Neural cell (in vitro differentiated cells): Measurements from ENCODE around the gene RABL6. TPM values are rescaled to one million over a fixed set of nuclear protein-coding genes. Genes with fewer than 3 reads are reported as not detected.
"Not testable (repeated sequence)": the region's sequence is repeated elsewhere in the genome, so short reads cannot be mapped to it uniquely, and the experiment has no call there.

Experiments
- H2AFZ ChIP-seq: fragments of 200-600, 300-800 bp; sonication (generic), shearing (Covaris generic); 2 replicates; pipeline ENCODE4 v1.6.0; 2014; ENCODE audit warnings: low read depth, mild to moderate bottlenecking, antibody characterized with exemption, low read length, moderate library complexity
- H3F3A ChIP-seq: fragments of 200-600 bp; shearing (Covaris generic); 2 replicates; pipeline ENCODE4 v1.6.1; 2016; ENCODE audit warnings: mild to moderate bottlenecking, moderate library complexity, mixed read lengths, antibody characterized with exemption, low read length; ENCODE audit not compliant: insufficient read depth, poor library complexity, severe bottlenecking
- H3K27ac ChIP-seq: fragments of 200-600, 300-800 bp; sonication (generic), shearing (Covaris generic); 2 replicates; pipeline ENCODE4 v1.5.1; 2014; ENCODE audit warnings: mild to moderate bottlenecking, low read length, moderate library complexity
- H3K27me3 ChIP-seq: fragments of 300-800, 200-600 bp; sonication (generic), shearing (Covaris generic); 2 replicates; pipeline ENCODE4 v1.6.0; 2014; ENCODE audit warnings: mild to moderate bottlenecking, low read depth, low read length, moderate library complexity; ENCODE audit not compliant: insufficient read depth
- H3K36me3 ChIP-seq: fragments of 300-800, 200-600 bp; sonication (generic), shearing (Covaris generic); 2 replicates; pipeline ENCODE4 v1.5.1; 2014; ENCODE audit warnings: mild to moderate bottlenecking, antibody characterized with exemption, low read length, moderate library complexity; ENCODE audit not compliant: insufficient read depth
- H3K4me2 ChIP-seq: fragments of 300-800, 200-600 bp; sonication (generic), shearing (Covaris generic); 2 replicates; pipeline ENCODE4 v1.6.0; 2014; ENCODE audit warnings: mild to moderate bottlenecking, low read length
- H3K4me3 ChIP-seq: fragments of 300-800, 200-600 bp; sonication (generic), shearing (Covaris generic); 2 replicates; pipeline ENCODE4 v1.5.1; 2014; ENCODE audit warnings: mild to moderate bottlenecking, low read length, moderate library complexity
- H3K79me2 ChIP-seq: fragments of 200-600 bp; shearing (Covaris generic); replicated peaks from 2 replicates; pipeline ENCODE4 v1.6.0; 2014; ENCODE audit warnings: mild to moderate bottlenecking, low read length, moderate library complexity; ENCODE audit not compliant: insufficient read depth
- H3K9ac ChIP-seq: fragments of 300-800, 200-600 bp; sonication (generic), shearing (Covaris generic); 2 replicates; pipeline ENCODE4 v1.6.1; 2016; ENCODE audit warnings: mild to moderate bottlenecking, low read length, mixed read lengths
- H3K9me2 ChIP-seq: fragments of 200-600 bp; shearing (Covaris generic); 2 replicates; pipeline ENCODE4 v1.6.1; 2016; ENCODE audit warnings: mild to moderate bottlenecking, low read length, mixed read lengths; ENCODE audit not compliant: insufficient read depth
- H3K9me3 ChIP-seq: fragments of 200-600, 300-800 bp; sonication (generic), shearing (Covaris generic); 2 replicates; pipeline ENCODE4 v1.6.1; 2016; ENCODE audit warnings: mild to moderate bottlenecking, mixed run types, low read length, moderate library complexity, mixed read lengths
- H4K20me1 ChIP-seq: fragments of 200-600 bp; shearing (Covaris generic); 2 replicates; pipeline ENCODE4 v1.6.1; 2016; ENCODE audit warnings: mild to moderate bottlenecking, mixed run types; ENCODE audit not compliant: insufficient read depth
- CTCF ChIP-seq: fragments of 450-650 bp; IDR thresholded peaks from 2 replicates; pipeline ENCODE4 v1.5.1; 2014; ENCODE audit warnings: antibody characterized with exemption, mild to moderate bottlenecking, moderate library complexity; ENCODE audit not compliant: poor library complexity, severe bottlenecking
- EP300 ChIP-seq: fragments of 450-650 bp; conservative IDR thresholded peaks from 2 replicates; pipeline ENCODE4 v1.6.1; 2014; ENCODE audit warnings: antibody characterized with exemption, mild to moderate bottlenecking, moderate library complexity; ENCODE audit not compliant: poor library complexity, severe bottlenecking
- EZH2 ChIP-seq: fragments of 200-600, 300-800 bp; shearing (Covaris generic), sonication (generic); IDR thresholded peaks from 2 replicates; pipeline ENCODE4 v1.6.1; 2014; ENCODE audit warnings: antibody characterized with exemption, low read length, borderline replicate concordance, mild to moderate bottlenecking; ENCODE audit not compliant: insufficient read depth, poor library complexity, severe bottlenecking
- MXI1 ChIP-seq: fragments of 450-650 bp; conservative IDR thresholded peaks from 2 replicates; pipeline ENCODE4 v1.6.1; 2014; ENCODE audit warnings: antibody characterized with exemption, mild to moderate bottlenecking; ENCODE audit not compliant: poor library complexity, severe bottlenecking
- POLR2AphosphoS5 ChIP-seq: IDR thresholded peaks from 2 replicates; pipeline ENCODE4 v1.6.1; 2012
- RAD21 ChIP-seq: fragments of 450-650 bp; conservative IDR thresholded peaks from 2 replicates; pipeline ENCODE4 v1.6.1; 2014; ENCODE audit warnings: antibody characterized with exemption, mild to moderate bottlenecking, moderate library complexity
- SMC3 ChIP-seq: fragments of 450-650 bp; conservative IDR thresholded peaks from 2 replicates; pipeline ENCODE4 v1.6.1; 2014; ENCODE audit warnings: antibody characterized with exemption, mild to moderate bottlenecking, moderate library complexity; ENCODE audit not compliant: poor library complexity
- TAF1 ChIP-seq: IDR thresholded peaks from 2 replicates; pipeline ENCODE4 v1.6.1; 2012; ENCODE audit warnings: low read depth
- polyA plus RNA-seq: library from polyadenylated mRNA; depleted of rRNA; stranded (reverse); fragments of >200 nt; gene quantifications from 2 replicates; pipeline ENCODE4 v1.2.3, GENCODE V29; 2014
- TF ChIP-seq, protein P1 (sequence below): IDR thresholded peaks from 2 replicates; pipeline ENCODE4 v1.6.1; 2012; ENCODE audit warnings: borderline replicate concordance

Gene RABL6
- polyA plus RNA-seq, 1 donor from 2014 or later: 46.4 TPM

DNA sequence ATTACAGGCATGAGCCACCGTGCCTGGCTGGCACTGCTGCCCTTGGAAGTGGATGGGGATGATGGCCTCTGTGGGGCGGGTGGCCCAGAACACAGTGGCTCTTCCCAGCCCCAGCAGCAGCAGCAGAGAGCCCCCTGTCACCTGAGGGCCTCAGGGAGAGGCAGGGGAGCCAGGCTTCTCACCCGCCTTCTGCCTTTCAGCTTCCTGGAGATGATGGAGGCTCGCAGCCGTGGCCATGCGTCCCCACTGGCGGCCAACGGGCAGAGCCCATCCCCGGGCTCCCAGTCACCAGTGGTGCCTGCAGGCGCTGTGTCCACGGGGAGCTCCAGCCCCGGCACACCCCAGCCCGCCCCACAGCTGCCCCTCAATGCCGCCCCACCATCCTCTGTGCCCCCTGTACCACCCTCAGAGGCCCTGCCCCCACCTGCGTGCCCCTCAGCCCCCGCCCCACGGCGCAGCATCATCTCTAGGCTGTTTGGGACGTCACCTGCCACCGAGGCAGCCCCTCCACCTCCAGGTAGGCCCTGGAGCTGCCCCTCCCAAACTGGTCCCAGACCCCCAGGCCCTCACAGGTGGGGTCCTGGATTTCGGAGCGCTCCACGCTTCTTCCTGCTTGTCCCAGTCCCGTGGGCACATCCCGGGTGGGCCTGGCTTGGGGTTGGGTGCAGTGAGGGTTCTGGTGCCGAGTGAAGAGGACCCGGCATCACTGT lies 29.6 kb downstream of the RABL6 start:
- no peak overlapping the region for H3K4me2 ChIP-seq
- no peaks in the 10 kb centered on the region for H3K36me3 ChIP-seq

DNA sequence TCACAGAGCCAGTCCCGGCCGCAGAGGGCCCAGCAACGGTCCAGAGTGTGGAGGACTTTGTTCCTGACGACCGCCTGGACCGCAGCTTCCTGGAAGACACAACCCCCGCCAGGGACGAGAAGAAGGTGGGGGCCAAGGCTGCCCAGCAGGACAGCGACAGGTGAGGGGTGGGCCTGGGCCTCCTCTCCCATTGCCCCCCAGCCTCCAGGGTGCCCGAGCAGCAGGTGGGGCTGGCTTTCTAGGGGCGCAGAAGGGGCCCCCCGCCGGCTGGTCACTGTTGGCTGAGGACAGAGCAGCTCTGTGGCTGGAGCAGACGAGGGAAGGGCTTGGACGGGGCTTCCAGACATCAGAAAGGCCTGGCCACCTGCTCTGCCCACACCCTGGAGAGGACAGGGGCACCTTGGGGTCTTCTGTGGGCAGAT lies 30.1 kb downstream of the RABL6 start:
- not testable (repeated sequence) for H3K36me3 ChIP-seq, H3K27me3 ChIP-seq, H3F3A ChIP-seq, H3K79me2 ChIP-seq, H2AFZ ChIP-seq, H3K4me3 ChIP-seq, H3K9ac ChIP-seq, H3K9me3 ChIP-seq, H4K20me1 ChIP-seq, H3K4me2 ChIP-seq, H3K9me2 ChIP-seq, H3K27ac ChIP-seq

More for the DNA sequence above, 29.6 kb downstream of the RABL6 start:
- TF ChIP-seq MXI1 (no peak), POLR2AphosphoS5 (no peak), RAD21 (no peak), EP300 (no peak), SMC3 (no peak), TAF1 (no peak), CTCF (no peak), EZH2 (no peak)
- TF ChIP-seq, protein P1, sequence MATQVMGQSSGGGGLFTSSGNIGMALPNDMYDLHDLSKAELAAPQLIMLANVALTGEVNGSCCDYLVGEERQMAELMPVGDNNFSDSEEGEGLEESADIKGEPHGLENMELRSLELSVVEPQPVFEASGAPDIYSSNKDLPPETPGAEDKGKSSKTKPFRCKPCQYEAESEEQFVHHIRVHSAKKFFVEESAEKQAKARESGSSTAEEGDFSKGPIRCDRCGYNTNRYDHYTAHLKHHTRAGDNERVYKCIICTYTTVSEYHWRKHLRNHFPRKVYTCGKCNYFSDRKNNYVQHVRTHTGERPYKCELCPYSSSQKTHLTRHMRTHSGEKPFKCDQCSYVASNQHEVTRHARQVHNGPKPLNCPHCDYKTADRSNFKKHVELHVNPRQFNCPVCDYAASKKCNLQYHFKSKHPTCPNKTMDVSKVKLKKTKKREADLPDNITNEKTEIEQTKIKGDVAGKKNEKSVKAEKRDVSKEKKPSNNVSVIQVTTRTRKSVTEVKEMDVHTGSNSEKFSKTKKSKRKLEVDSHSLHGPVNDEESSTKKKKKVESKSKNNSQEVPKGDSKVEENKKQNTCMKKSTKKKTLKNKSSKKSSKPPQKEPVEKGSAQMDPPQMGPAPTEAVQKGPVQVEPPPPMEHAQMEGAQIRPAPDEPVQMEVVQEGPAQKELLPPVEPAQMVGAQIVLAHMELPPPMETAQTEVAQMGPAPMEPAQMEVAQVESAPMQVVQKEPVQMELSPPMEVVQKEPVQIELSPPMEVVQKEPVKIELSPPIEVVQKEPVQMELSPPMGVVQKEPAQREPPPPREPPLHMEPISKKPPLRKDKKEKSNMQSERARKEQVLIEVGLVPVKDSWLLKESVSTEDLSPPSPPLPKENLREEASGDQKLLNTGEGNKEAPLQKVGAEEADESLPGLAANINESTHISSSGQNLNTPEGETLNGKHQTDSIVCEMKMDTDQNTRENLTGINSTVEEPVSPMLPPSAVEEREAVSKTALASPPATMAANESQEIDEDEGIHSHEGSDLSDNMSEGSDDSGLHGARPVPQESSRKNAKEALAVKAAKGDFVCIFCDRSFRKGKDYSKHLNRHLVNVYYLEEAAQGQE: no peak
- no peak overlapping the region for H3K27ac ChIP-seq
- no peaks in the 10 kb centered on the region for H3K27me3 ChIP-seq
- H2AFZ ChIP-seq: no peak overlapping the region
- H3K9me2 ChIP-seq: no peaks in the 10 kb centered on the region
- H3K9me3 ChIP-seq: no peaks in the 10 kb centered on the region
- no peak overlapping the region for H3K4me3 ChIP-seq
- H3K9ac ChIP-seq: no peak overlapping the region
- no peaks in the 10 kb centered on the region for H3K79me2 ChIP-seq
- no peaks in the 10 kb centered on the region for H3F3A ChIP-seq
- H4K20me1 ChIP-seq: no peaks in the 10 kb centered on the region
